Inflammatory macrophage (primary cell): ENCODE measurements around the gene NRCAM.

Experiments used
- DNase-seq, 2 donors: peaks; one replicate each; pipeline ENCODE4 v3.0.0-alpha.2; 2020 to 2022

NRCAM gene

GRCh38 chr7:108239501-108240225 lies 216.6 kb downstream of the NRCAM start:
- DNase-seq = no peak

- no peak for DNase-seq
These were observed 219.4 kb downstream of the NRCAM start for GRCh38 chr7:108236681-108237415.

- no peak for DNase-seq
These were observed 220.7 kb downstream of the NRCAM start for GRCh38 chr7:108235451-108236061.

- DNase-seq = no peak
These were observed 221.2 kb downstream of the NRCAM start for GRCh38 chr7:108234971-108235450.

- no peak for DNase-seq
These were observed 222.0 kb downstream of the NRCAM start for GRCh38 chr7:108234281-108234680.

GRCh38 chr7:108232076-108232475 lies 224.2 kb downstream of the NRCAM start:
- no peak for DNase-seq

- DNase-seq = no peak
These were observed 225.0 kb downstream of the NRCAM start for GRCh38 chr7:108231221-108231620.

- no peak for DNase-seq
These were observed 228.9 kb downstream of the NRCAM start for GRCh38 chr7:108227366-108227765.

GRCh38 chr7:108226816-108227299 lies 229.4 kb downstream of the NRCAM start:
- DNase-seq = no peak

GRCh38 chr7:108225531-108226181 lies 230.6 kb downstream of the NRCAM start:
- no peak for DNase-seq

- DNase-seq = no peak
These were observed 231.8 kb downstream of the NRCAM start for GRCh38 chr7:108224387-108224786.

- no peak for DNase-seq
These were observed 233.9 kb downstream of the NRCAM start for GRCh38 chr7:108222236-108222892.

GRCh38 chr7:108211382-108212201 lies 244.6 kb downstream of the NRCAM start:
- DNase-seq = peak in 1 of 2 donors; percentile 49

- no peak for DNase-seq
These were observed 245.4 kb downstream of the NRCAM start for GRCh38 chr7:108210796-108211195.

- peak; percentile 31 to 42 for DNase-seq
These were observed 250.9 kb downstream of the NRCAM start for GRCh38 chr7:108205311-108205710.

- DNase-seq = no peak
These were observed 251.9 kb downstream of the NRCAM start for GRCh38 chr7:108204281-108204796.

GRCh38 chr7:108203537-108203936 lies 252.7 kb downstream of the NRCAM start:
- DNase-seq = no peak

GRCh38 chr7:108202743-108203142 lies 253.5 kb downstream of the NRCAM start:
- DNase-seq = no peak

GRCh38 chr7:108201766-108202165 lies 254.5 kb downstream of the NRCAM start:
- DNase-seq = no peak

- no peak for DNase-seq
These were observed 255.9 kb downstream of the NRCAM start for GRCh38 chr7:108200326-108200725.
